CD4-positive, alpha-beta T cell treated with Interleukin-4 for 4 hours (primary cell): Measurements from ENCODE around the gene CHN1.

Experiments used
- DNase-seq: peaks from one replicate; pipeline ENCODE4 v3.0.0-alpha.2; 2020

Gene CHN1

DNA sequence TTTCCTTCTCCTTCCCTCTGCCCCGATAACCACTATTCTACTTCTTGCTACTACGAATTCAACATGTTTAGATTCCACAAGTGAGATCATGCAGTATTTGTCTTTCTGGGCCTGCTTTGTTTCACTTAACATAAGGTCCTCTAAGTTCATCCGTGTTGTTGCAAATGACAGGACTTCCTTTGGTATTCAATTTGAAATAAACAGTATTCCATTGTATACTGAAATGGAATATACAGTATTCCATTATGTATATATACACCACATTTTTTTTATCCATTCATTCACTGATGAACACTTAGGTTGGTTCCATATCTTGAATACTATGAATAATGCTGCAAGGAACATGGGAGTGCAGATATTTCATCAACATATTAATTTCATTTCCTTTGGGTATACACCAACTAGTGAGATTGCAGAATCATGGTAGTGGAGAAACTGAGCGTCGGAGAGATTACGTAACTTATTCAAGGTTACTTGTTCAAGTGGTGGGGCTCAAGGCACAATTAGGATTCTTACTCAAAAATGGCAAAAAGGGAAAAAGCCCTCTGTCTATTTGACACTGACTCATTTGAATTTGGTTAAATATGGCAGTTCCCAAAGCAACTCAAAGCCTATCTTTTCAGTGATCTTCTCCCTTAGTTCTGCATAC, 85.1 kb downstream of the CHN1 start:
- no peak for DNase-seq

DNA sequence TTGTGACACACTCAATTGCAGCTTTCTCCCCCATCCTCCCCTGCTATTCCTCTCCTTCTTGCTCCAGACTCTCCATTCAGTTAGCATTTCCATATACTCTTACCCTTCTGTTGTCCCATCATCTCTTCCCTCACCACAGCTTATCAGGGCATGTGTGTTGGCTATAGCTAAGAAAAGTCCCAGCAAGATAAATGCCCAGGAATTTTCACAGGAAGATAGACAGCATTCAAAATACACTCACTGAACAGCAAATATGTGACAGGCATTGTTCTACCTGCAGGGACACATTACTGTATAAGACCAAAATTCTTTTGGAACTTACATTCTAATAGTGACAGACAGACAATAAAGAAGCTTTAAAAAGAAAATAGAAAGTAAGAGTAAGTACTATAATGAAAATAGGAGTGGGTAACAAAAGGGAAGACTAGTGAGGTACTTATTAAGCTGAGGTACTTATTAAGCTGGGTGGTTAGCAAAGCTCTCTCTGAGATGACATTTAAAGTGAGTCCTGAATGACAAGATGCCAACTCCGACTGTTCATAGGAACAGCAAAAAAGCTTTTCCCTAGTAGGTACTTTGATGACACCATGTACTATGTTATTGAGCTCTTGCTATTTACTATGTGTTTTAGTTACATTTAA, 86.2 kb downstream of the CHN1 start:
- DNase-seq: no peak

- DNase-seq: no peak
These were observed 88.8 kb downstream of the CHN1 start for GRCh38 chr2:174916270-174916930.

- DNase-seq: no peak
These were observed 90.1 kb downstream of the CHN1 start for GRCh38 chr2:174914853-174915760.

DNA sequence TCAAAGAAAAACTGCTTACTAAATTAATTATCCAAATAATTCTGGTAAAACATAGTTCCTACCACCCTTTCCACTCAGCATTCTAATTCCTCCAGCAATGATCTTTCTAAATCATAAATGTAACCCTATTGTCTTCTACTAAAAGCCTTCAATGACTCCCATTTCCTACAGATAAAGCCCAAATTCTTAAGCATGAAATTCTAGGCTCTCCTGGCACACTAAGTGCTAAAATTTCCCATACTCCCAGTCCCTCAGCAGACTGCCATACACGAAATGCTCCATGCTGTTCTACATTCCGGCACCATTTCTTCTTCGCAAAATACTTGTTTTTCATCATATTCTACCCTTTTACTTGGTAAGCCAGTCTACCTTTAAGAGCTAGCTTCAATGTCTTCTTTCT, 96.9 kb downstream of the CHN1 start:
- DNase-seq: no peak

GRCh38 chr2:174903264-174903556, 102.0 kb downstream of the CHN1 start:
- no peak for DNase-seq

DNA sequence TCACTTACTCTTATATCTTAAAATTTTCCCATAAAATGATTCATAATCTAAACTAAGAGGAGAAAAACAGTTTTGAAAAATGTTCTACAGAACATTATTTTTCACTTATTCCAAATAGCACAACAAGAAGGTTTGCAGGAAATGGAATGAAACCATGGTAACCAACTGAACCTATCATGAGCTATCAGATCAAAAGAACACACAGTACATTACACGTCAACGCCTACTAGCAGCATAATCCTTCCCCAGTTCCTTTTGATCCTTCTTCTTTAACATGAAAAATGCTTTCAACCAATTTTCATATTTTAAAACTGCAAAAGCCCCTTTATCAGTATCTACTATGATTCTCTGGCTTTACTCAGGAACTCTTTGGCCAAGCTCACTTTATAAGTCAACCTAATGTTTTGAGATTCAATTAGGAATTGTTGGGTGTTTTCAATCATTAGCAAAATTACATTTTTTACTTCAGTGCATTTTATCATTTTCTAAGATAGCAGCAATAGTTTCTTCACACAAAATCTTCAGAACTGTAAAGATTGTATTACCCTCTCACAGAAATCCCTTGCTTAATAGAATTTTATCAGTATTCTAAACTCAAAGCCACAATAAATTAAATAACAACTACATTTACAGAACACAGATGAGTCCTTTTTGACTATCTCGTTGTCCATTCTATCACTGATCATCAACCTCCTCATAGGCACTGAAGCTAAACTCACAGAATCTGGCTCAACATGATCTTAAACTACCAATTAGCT, 102.5 kb downstream of the CHN1 start:
- DNase-seq: peak; percentile 64

DNA sequence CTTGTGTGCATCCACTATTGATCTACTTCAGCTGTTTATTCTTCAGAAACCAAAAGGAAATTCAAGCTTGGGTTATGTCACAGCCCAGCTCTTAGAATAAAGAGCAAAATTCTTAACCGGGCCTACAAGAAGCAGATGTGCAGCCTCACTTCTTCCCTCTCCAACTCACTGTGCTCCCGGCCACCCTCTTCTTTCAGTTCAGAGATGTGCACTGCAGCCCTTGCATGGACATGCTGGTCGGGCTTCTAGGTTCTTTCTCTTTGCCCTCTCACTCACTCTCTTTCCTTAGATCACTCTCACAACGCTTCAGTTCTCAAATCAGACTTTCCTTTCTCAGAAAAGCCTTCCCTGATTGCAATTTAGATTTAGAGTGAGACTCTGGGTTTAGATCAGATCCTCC, 104.1 kb downstream of the CHN1 start:
- DNase-seq: peak; percentile 33

DNA sequence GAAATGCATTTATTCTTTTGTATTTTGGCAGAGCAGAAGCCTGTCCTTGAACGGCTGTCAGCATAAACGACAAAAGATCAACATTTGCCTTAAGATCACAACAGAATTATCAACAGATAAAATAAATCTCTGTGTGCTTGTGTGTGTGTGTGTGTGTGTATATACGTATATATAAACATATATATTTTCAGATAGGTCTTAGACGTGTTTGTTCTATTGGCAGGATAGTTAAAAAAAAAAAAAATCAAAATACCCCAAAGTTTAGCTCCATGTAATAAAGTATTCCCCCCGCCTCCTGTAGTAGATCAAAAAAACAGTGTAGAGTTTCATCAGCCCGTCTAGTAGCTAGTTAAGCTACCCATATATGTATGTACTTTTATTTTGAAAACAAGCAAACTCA, 107.9 kb downstream of the CHN1 start:
- no peak for DNase-seq

GRCh38 chr2:174893018-174893417, 112.2 kb downstream of the CHN1 start:
- no peak for DNase-seq

DNA sequence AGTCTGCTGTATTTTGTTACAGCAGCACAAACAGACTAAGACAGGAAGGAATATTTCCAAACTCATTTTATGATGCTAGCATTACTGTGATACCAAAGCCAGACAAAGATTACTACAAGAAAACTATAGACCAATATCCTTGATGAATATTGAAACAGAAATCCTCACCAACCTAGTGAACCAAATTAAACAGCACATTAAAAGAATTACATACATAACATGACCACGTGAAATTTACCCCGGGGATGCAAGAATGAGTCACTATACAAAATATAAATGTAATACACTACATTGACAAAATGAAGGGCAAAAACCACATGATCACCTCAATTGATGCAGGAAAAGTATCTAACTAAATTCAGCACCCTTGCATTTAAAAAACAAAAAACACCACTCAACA, 112.6 kb downstream of the CHN1 start:
- no peak for DNase-seq

DNA sequence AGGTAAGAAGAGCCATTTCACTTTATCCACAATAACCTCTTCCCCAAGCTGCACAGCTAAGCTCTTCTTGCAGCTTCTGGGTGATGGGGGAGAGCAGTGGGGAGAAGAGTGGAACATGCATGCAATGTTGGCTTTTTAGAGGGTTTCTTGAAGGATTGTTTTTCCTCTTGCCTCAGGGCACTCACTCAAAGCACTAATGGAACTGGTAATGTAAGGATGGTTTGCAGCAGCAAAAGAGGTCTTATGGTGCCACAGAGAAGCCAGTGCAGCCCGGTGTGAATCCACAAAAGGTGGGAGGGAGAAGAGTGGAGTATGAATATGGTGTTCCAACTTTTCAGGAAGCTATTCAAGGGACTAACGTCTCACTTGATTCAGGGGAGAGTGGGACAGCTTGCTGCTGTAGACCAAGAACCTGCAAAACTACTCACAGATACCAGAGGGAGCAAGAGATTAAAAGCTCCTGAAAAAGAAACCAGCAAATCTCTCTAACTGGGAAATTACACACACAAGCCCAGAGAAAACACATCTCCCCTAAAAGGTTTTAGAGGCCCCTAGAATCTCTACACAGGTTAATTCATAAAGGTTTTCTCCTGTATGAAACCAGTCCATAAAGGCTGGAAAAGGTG, 116.4 kb downstream of the CHN1 start:
- DNase-seq: no peak

- no peak for DNase-seq
These were observed 117.0 kb downstream of the CHN1 start for GRCh38 chr2:174888146-174888545.

DNA sequence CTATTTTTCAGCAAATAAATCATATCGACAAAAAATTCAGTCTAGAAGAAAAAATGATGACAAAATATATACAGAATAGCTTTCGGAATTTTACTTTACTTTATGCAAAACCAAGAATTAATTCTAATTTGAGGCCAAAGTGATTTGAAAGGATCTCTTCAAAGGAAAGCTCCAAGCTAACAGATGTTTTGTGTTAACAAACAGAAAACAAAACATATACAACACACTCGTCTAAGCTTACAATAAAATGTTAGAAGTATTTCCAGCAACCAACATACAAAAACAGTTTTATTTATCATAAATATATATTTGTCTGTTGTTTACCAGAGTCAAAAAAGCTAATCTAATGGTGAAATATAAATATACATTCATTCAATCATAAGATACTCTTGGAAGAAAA, 122.8 kb downstream of the CHN1 start:
- no peak for DNase-seq

DNA sequence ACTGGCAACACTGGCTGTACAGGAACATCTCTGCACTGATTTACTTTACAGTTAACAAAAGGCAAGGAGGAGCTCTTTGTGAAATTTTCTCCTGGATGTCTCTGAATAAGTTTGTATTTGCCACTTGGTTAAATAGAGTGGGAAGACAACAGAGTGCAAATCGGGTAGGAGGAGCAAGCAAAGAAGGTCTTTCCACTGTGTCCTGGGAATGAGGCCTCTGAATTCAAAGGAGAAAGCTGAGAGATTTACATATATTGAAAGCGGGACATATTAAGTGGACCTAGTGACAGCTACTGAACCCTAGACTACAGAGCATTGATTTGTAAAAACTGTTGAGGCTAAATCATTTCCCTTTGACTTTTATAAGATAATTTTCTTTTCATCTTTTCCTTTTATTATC, 123.5 kb downstream of the CHN1 start:
- DNase-seq: no peak

DNA sequence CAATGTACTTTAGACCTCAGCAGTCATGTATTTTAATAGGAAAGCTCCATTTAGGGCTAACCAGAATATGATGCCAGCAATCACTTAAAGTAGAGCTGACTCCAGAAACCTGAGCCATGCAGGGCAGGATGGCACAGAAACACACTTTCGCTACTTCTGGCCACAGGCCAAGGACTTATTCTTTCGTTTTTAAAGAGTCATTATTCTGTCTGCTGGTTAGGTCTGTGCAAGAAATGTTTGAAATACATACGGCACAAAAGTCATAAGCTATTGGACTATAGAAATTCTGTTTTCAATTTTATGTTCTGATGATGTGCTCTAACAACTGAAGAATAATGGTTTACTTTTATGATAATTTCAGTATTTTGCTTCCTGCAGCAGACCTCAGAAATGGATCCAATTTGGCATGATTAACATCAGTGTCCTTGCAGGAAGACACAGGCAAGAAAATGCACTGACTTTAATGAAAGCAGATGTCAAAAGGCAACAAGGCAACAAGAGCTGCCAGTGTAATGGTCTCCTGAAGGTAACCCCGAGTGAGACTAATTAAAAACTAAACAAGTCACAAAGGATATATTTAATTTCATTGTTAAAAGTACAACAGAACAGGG, 126.5 kb downstream of the CHN1 start:
- no peak for DNase-seq

GRCh38 chr2:174877751-174878150, 127.4 kb downstream of the CHN1 start:
- DNase-seq: no peak

GRCh38 chr2:174877301-174877700, 127.9 kb downstream of the CHN1 start:
- DNase-seq: no peak

DNA sequence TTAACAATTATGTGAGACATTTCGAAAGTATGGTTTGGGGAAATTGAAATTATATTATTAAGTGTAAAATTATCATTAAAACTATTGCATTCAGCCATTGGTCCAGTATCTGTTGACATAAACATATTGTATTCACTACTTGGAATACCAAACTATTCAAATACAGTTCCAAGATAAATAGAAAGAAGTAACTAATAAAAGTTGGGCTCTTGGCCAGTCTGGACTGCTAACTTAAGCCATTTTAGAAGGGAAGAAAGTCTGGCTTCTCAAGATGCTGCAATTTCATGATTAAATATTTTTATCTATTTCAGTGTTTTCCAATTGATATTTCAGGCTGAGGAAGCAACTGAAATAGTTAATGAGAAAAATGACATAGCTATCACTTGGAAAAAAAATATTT, 131.1 kb downstream of the CHN1 start:
- no peak for DNase-seq

GRCh38 chr2:174873471-174873870, 131.7 kb downstream of the CHN1 start:
- DNase-seq: no peak

- DNase-seq: no peak
These were observed 134.4 kb downstream of the CHN1 start for GRCh38 chr2:174870787-174871186.

DNA sequence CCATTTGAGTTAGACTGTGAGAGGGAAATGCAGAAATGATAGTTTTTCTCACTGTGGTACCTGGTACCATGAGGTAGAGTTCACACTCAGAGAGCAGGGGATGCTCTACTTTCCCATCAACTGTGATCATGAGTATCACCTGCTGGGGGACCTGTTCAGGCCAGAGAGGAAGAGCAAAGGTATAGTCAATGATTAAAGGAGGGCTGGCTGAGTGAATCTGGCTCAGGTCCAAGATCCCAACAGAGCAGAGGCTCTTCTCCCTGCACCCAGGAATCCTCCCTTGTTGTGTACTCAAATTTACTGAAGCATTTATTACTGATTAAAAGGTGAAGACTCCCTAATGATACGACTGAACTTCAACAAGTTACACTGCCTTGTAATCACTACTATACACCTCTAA, 136.3 kb downstream of the CHN1 start:
- no peak for DNase-seq
